PC-9 (cell line): Measurements from ENCODE around the gene ELN. TPM values are rescaled to one million over a fixed set of nuclear protein-coding genes. Genes with fewer than 3 reads are reported as not detected.

Experiments used
- BruUV-seq: library from RNA; stranded (reverse); fragments of 400-500 nt; replicated peaks from 2 replicates; lab custom pipeline; 2021; lab: Mats Ljungman, UMichigan
- CTCF ChIA-PET: fragments of 300-600 bp; sonication (Branson Sonifier 250); formaldehyde crosslinking; loops from one replicate; lab custom pipeline; 2022; ENCODE audit warnings: antibody characterized with exemption; lab: Charles Lee
- POLR2A ChIA-PET: fragments of 300-600 bp; sonication (Branson Sonifier 250); formaldehyde crosslinking; loops from one replicate; lab custom pipeline; 2022; ENCODE audit warnings: antibody characterized with exemption; ENCODE audit not compliant: unreplicated experiment; lab: Charles Lee
- DNase-seq, 2 experiments: peaks; one replicate each; pipeline versions ENCODE4 v3.0.0 to v3.0.0-alpha.2; 2015 to 2022; ENCODE audit warnings: mixed read lengths in 1 of 2
- H2AFZ ChIP-seq: fragments of 200-600 bp; sonication (generic); 2 replicates; pipeline ENCODE4 v1.8.1; 2017; ENCODE audit warnings: antibody characterized with exemption
- H3F3A ChIP-seq: fragments of 200-600 bp; sonication (generic); 2 replicates; pipeline ENCODE4 v1.8.1; 2017; ENCODE audit warnings: antibody characterized with exemption, mild to moderate bottlenecking, low read depth; ENCODE audit not compliant: insufficient read depth
- H3K27ac ChIP-seq: fragments of 200-600 bp; sonication (generic); 2 replicates; pipeline ENCODE4 v1.6.1; 2016; ENCODE audit warnings: mixed run types
- H3K27me3 ChIP-seq: fragments of 200-600 bp; sonication (generic); 2 replicates; pipeline ENCODE4 v1.6.1; 2016; ENCODE audit warnings: low read depth, mixed run types; ENCODE audit not compliant: insufficient read depth
- H3K36me3 ChIP-seq: fragments of 200-600 bp; sonication (generic); 2 replicates; pipeline ENCODE4 v1.6.1; 2016; ENCODE audit warnings: low read depth, mixed run types
- H3K4me1 ChIP-seq: fragments of 200-600 bp; sonication (generic); replicated peaks from 2 replicates; pipeline ENCODE4 v1.6.1; 2016; ENCODE audit warnings: mixed run types; ENCODE audit not compliant: insufficient read depth
- H3K4me2 ChIP-seq: fragments of 200-600 bp; sonication (generic); 2 replicates; pipeline ENCODE4 v1.6.1; 2017; ENCODE audit warnings: mixed run types
- H3K4me3 ChIP-seq: fragments of 200-600 bp; sonication (generic); 2 replicates; pipeline ENCODE4 v1.6.1; 2016; ENCODE audit warnings: mixed run types
- H3K79me2 ChIP-seq: fragments of 200-600 bp; sonication (generic); 2 replicates; pipeline ENCODE4 v1.6.1; 2017; ENCODE audit warnings: low read depth, mixed run types
- H3K9me2 ChIP-seq: fragments of 200-600 bp; sonication (generic); 2 replicates; pipeline ENCODE4 v1.8.1; 2017; ENCODE audit warnings: mild to moderate bottlenecking; ENCODE audit not compliant: insufficient read depth
- H3K9me3 ChIP-seq: fragments of 200-600 bp; sonication (generic); 2 replicates; pipeline ENCODE4 v1.8.1; 2016; ENCODE audit warnings: low read depth; ENCODE audit not compliant: insufficient read depth
- H4K20me1 ChIP-seq: fragments of 200-600 bp; sonication (generic); 2 replicates; pipeline ENCODE4 v1.8.1; 2017; ENCODE audit not compliant: insufficient read depth
- CTCF ChIP-seq: fragments of 200-600 bp; sonication (generic); conservative IDR thresholded peaks from 2 replicates; pipeline ENCODE4 v1.6.1; 2017; ENCODE audit warnings: mixed run types, antibody characterized with exemption, mild to moderate bottlenecking, moderate library complexity
- EZH2 ChIP-seq: fragments of 200-600 bp; sonication (generic); IDR thresholded peaks from 2 replicates; pipeline ENCODE4 v1.8.0; 2017; ENCODE audit warnings: antibody characterized with exemption, low read depth
- intact Hi-C: fragments of 100-400 bp; cut with micrococcal nuclease; formaldehyde crosslinking; loops from one replicate; pipeline ENCODE4 v1.10.0; 2022; ENCODE audit not compliant: unreplicated experiment
- total RNA-seq: library from RNA; stranded (reverse); gene quantifications from 2 replicates; pipeline ENCODE4 v1.2.3, GENCODE V29; 2021

Gene ELN
- total RNA-seq, 1 experiment from 2014 or later: 0.11 TPM

GRCh38 chr7:74056096-74056915 is 28.3 kb downstream of the ELN start:
- H3F3A ChIP-seq: peaks cover 6% of the 10 kb centered on the region; the same call in 1 of the 2 replicates
- TF ChIP-seq CTCF (no peak), EZH2 (no peak)
- H2AFZ ChIP-seq: no peak overlapping the region
- ChIA-PET CTCF (no interaction called here), POLR2A (no interaction called here)
- H3K4me3 ChIP-seq: no peak overlapping the region
- peaks cover 16% of the 10 kb centered on the region for H3K27me3 ChIP-seq
- peaks cover 12% of the 10 kb centered on the region for H3K4me1 ChIP-seq
- intact Hi-C loops: no loop called here
- H3K36me3 ChIP-seq: no peaks in the 10 kb centered on the region
- BruUV-seq: no TSS peak
- H3K79me2 ChIP-seq: no peaks in the 10 kb centered on the region
- H4K20me1 ChIP-seq: no peaks in the 10 kb centered on the region
- H3K9me3 ChIP-seq: no peaks in the 10 kb centered on the region
- H3K9me2 ChIP-seq: no peaks in the 10 kb centered on the region
- no peak overlapping the region for H3K27ac ChIP-seq
- no peak for DNase-seq
- no peak overlapping the region for H3K4me2 ChIP-seq

GRCh38 chr7:74057216-74057925 is 29.4 kb downstream of the ELN start:
- Histone ChIP-seq H3K9me2 (no peaks in the 10 kb centered on the region), H3K27ac (no peak overlapping the region), H3K4me2 (no peak overlapping the region), H3K4me1 (peaks cover 17% of the 10 kb centered on the region), H4K20me1 (no peaks in the 10 kb centered on the region), H3K79me2 (no peaks in the 10 kb centered on the region), H3K36me3 (no peaks in the 10 kb centered on the region), H3K27me3 (peaks cover 12% of the 10 kb centered on the region; the same call in 1 of the 2 replicates), H3K9me3 (no peaks in the 10 kb centered on the region), H2AFZ (no peak overlapping the region), H3K4me3 (no peak overlapping the region), H3F3A (peaks cover 6% of the 10 kb centered on the region; the same call in 1 of the 2 replicates)
- intact Hi-C loops: no loop called here
- no peak for DNase-seq
- TF ChIP-seq EZH2 (no peak), CTCF (no peak)
- CTCF ChIA-PET: interaction anchor here (0.6 kb wide), 1 partner anchor 1593 kb away, joined by 6 read pairs; no protein-coding TSS in a partner anchor
- no TSS peak for BruUV-seq
- POLR2A ChIA-PET: interaction anchor here (0.6 kb wide), 2 partner anchors 118 to 225 kb away, joined by 3 to 5 read pairs; no protein-coding TSS in a partner anchor

GRCh38 chr7:74057987-74058386 is 30.0 kb downstream of the ELN start:
- Histone ChIP-seq H3K79me2 (no peaks in the 10 kb centered on the region), H3F3A (peaks cover 6% of the 10 kb centered on the region; the same call in 1 of the 2 replicates), H4K20me1 (no peaks in the 10 kb centered on the region), H3K4me1 (peaks cover 17% of the 10 kb centered on the region), H3K36me3 (no peaks in the 10 kb centered on the region), H2AFZ (no peak overlapping the region), H3K9me3 (no peaks in the 10 kb centered on the region), H3K9me2 (no peaks in the 10 kb centered on the region), H3K4me3 (no peak overlapping the region), H3K4me2 (no peak overlapping the region), H3K27ac (no peak overlapping the region), H3K27me3 (peaks cover 12% of the 10 kb centered on the region; the same call in 1 of the 2 replicates)
- no peak for TF ChIP-seq EZH2
- TF ChIP-seq CTCF: no peak
- no peak for DNase-seq
- no TSS peak for BruUV-seq
- intact Hi-C loops: no loop called here
- ChIA-PET CTCF (interaction anchor here (0.6 kb wide), 2 partner anchors 240 to 1593 kb away, joined by 6 to 7 read pairs; no protein-coding TSS in a partner anchor), POLR2A (interaction anchor here (0.6 kb wide), 1 partner anchor 117 kb away, joined by 3 read pairs; no protein-coding TSS in a partner anchor)
